HG02970 (cell line): Measurements from ENCODE around the gene DMRTB1.

Experiments used
- ATAC-seq: cut with Tn5 transposase; IDR thresholded peaks from one replicate; pipeline ENCODE4 v1.9.1; 2021; ENCODE audit warnings: mild to moderate bottlenecking, moderate library complexity, moderate number of reproducible peaks; ENCODE audit not compliant: unreplicated experiment, low FRiP score

Gene DMRTB1

GRCh38 chr1:53484705-53485477 lies 25.7 kb downstream of the DMRTB1 start:
- no peak for ATAC-seq

- ATAC-seq, result no peak
These were observed 26.5 kb downstream of the DMRTB1 start for GRCh38 chr1:53485478-53486394.

DNA sequence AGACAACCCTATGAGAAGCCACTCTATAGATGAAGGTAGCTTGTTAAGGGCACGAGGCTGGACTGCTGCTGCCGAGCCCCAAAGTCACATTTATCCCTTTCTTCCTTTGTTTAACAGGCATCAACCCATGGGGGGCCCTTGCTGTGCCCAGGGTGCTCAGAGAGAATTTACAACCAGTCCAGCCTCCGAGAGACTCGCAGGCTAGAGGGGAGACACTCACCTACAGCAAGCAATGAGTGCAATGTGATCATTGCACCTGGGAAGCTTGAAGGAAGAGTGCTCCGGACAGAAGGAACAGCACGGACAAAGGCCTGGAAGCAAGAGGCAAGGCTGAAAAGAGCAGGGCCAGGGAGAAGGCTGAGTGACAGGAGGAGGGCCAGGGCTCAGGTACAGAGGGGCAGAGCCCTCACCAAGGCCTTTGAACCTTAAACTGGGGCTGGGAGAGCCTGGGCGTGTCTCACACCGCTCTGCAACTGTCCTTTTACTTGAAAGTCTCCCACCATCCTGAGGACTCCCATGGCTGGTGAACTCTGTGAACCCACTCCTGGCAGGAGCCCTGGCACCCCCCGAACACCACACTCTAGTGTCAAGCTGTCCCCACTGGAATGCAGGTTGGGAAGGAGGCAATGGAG lies 27.3 kb downstream of the DMRTB1 start:
- ATAC-seq, result no peak

GRCh38 chr1:53490351-53490750 lies 31.2 kb downstream of the DMRTB1 start:
- no peak for ATAC-seq

GRCh38 chr1:53495633-53496345 lies 36.6 kb downstream of the DMRTB1 start:
- ATAC-seq, result no peak

- ATAC-seq, result no peak
These were observed 39.4 kb downstream of the DMRTB1 start for GRCh38 chr1:53498555-53499131.

- no peak for ATAC-seq
These were observed 40.3 kb downstream of the DMRTB1 start for GRCh38 chr1:53499257-53500203.

- ATAC-seq, result no peak
These were observed 41.2 kb downstream of the DMRTB1 start for GRCh38 chr1:53500204-53501064.

DNA sequence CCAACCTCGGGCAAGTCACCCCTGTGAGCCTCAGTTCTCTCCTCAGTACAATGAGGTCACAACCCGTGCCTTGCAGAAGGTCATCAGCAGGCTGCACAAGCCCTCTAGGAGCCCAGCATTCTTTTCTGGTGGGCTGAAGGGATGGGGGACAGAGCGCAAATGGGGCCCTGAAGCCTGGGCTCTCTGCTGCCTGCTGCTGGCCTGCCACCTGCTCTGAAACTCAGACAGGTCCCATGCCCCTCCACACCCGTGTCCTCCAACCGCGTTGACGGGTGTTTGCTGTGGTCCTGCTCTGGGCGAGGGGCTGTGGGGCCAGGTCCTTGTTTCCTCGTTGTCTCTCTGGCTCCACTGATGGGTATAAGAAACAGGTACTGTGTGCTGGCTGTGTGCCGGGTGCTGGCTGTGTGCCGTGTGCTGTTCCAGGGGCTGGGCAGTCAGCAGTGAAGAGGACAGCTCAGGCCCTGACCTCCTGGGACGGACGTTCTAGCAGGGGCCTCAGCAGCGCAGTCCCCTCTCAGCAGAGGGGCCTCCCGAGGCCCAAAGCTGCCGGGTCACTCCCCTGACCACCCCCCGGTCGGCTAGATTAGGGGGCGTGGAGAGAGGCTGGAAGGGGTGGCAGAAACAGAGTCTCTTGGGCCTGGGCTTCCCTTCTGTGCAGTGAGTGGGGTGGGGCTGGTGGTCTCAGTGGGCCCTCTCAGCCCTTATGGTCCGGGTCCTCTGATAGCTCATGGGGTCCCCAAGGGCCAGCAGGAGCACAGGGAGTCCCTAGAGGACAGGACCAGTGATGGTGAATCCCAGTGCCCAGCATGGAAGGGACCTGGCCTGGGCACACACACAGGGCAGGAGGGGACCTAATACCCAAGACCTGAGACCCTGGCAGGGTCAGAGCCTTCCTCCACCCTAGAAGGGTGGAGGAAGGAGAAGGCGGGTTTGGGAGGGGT lies 42.1 kb downstream of the DMRTB1 start:
- no peak for ATAC-seq

DNA sequence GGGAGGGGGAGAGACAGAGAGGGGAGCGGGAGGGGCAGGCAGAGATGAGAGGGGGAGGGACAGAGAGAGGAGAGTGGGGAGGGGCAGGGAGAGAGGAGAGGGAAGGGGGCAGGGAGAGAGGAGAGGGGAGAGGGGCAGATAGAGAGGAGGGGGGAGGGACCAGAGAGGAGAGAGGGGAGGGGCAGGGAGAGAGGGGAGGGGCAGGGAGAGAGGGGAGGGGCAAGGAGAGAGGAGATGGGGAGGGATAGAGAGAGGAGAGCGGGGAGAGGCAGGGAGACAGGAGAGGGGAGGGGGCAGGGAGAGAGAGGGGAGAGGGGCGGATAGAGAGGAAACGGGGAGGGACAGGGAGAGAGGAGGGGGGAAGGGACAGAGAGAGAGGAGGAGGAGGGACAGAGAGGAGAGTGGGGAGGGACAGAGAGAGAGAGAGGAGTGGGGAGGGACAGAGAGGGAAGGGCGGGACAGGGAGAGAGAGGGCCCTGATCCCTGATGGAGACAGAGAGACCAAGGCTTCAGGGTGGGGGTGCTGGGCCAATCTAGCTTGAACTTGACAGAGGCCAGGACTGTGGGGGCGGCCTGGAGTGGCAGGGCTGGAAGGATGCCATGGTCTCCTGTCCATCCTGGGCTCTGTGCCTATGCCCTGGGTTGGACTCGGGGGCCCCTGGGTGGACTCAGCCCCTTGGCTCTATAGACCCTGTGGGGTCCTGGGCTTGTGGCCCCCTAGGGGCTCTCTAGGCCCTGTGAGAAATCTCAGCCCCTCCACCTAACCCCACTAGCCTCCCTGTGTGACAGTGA lies 43.6 kb downstream of the DMRTB1 start:
- no peak for ATAC-seq

GRCh38 chr1:53503433-53504217 lies 44.4 kb downstream of the DMRTB1 start:
- ATAC-seq, result no peak

- ATAC-seq, result no peak
These were observed 45.7 kb downstream of the DMRTB1 start for GRCh38 chr1:53504901-53505300.

GRCh38 chr1:53505401-53505800 lies 46.2 kb downstream of the DMRTB1 start:
- ATAC-seq, result no peak

- no peak for ATAC-seq
These were observed 46.7 kb downstream of the DMRTB1 start for GRCh38 chr1:53505891-53506290.

DNA sequence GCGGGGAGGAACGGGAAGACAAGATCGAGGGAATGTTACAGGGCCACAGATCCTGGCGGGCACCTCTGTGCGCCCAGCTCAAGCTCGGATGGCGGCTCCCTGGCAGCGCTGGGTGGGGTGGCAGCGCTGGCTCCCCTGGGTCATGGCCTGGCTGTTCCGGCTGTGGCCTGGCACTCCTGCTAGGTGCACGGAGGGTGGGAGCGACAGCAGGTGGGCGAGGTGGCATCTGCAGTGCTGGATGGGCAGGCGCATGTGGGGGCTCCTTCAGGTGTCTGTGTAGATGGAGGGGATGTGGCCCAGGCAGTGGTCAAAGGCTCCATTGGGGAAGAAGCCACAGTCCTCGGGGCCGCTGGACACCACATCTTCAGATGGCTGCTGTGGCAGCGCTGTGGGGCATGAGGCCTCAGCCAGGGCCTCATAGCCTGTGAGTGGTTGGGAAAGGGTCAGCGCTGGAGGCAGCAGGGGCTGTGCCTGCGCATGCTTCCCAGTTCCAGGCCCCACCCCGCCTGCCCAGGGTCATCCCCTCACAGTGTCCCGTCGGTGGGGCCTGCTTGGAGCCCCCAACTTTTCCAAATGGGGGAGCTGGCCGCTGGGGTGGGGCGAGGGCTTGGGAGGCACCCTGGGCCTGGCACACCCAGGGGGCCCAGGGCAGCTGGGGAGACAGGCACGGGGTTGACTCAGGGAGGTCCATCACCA lies 47.3 kb downstream of the DMRTB1 start:
- ATAC-seq, result no peak
